ENCODE measurements around the gene TMCC3. TPM values are rescaled to one million over a fixed set of nuclear protein-coding genes. Genes with fewer than 3 reads are reported as not detected.

Gene TMCC3
- polyA plus RNA-seq, 1 donor from 2014 or later = 1.9 TPM

- Histone ChIP-seq H3K79me2 (replicated peaks; ENCODE audit: insufficient read depth, low read length) (no peaks in the 10 kb centered on the region), H3K4me2 (ENCODE audit: low read length) (no peak overlapping the region), H3K36me3 (ENCODE audit: insufficient read depth, low read length) (no peaks in the 10 kb centered on the region), H3K9me3 (ENCODE audit: low read length) (no peaks in the 10 kb centered on the region), H3K9ac (ENCODE audit: low read length) (no peak overlapping the region), H2AFZ (ENCODE audit: low read depth, low read length) (no peak overlapping the region), H3F3A (ENCODE audit: insufficient read depth, low read length, poor library complexity, severe bottlenecking) (no peaks in the 10 kb centered on the region), H4K20me1 (ENCODE audit: insufficient read depth) (no peaks in the 10 kb centered on the region), H3K9me2 (ENCODE audit: insufficient read depth, low read length) (no peaks in the 10 kb centered on the region), H3K4me3 (ENCODE audit: low read length) (no peak overlapping the region), H3K27me3 (ENCODE audit: insufficient read depth, low read depth, low read length) (no peaks in the 10 kb centered on the region), H3K27ac (ENCODE audit: low read length) (no peak overlapping the region)
- TF ChIP-seq CTCF (IDR thresholded peaks at IDR 0.05; ENCODE audit: poor library complexity, severe bottlenecking) = no peak
- no peak for TF ChIP-seq SMC3 (conservative IDR thresholded peaks at IDR 0.05; ENCODE audit: poor library complexity)
- no peak for TF ChIP-seq REST (IDR thresholded peaks at IDR 0.05; ENCODE audit: borderline replicate concordance)
- TF ChIP-seq MXI1 (conservative IDR thresholded peaks at IDR 0.05; ENCODE audit: poor library complexity, severe bottlenecking) = no peak
- TF ChIP-seq POLR2AphosphoS5 (IDR thresholded peaks at IDR 0.05) = no peak
- TF ChIP-seq TAF1 (IDR thresholded peaks at IDR 0.05; ENCODE audit: low read depth) = no peak
- TF ChIP-seq EZH2 (IDR thresholded peaks at IDR 0.05; ENCODE audit: borderline replicate concordance, insufficient read depth, low read length, poor library complexity, severe bottlenecking) = no peak
- TF ChIP-seq RAD21 (conservative IDR thresholded peaks at IDR 0.05) = no peak
- no peak for TF ChIP-seq EP300 (conservative IDR thresholded peaks at IDR 0.05; ENCODE audit: poor library complexity, severe bottlenecking)
These were observed 28.0 kb upstream of the TMCC3 start for GRCh38 chr12:94678379-94678778.

GRCh38 chr12:94677778-94678177 is 27.4 kb upstream of the TMCC3 start:
- no peak overlapping the region for H3K9ac ChIP-seq (ENCODE audit: low read length)
- H2AFZ ChIP-seq (ENCODE audit: low read depth, low read length) = no peak overlapping the region
- H3K79me2 ChIP-seq (replicated peaks; ENCODE audit: insufficient read depth, low read length) = no peaks in the 10 kb centered on the region
- H4K20me1 ChIP-seq (ENCODE audit: insufficient read depth) = no peaks in the 10 kb centered on the region
- H3K9me2 ChIP-seq (ENCODE audit: insufficient read depth, low read length) = no peaks in the 10 kb centered on the region
- no peaks in the 10 kb centered on the region for H3F3A ChIP-seq (ENCODE audit: insufficient read depth, low read length, poor library complexity, severe bottlenecking)
- no peak overlapping the region for H3K4me3 ChIP-seq (ENCODE audit: low read length)
- H3K4me2 ChIP-seq (ENCODE audit: low read length) = no peak overlapping the region
- H3K27me3 ChIP-seq (ENCODE audit: insufficient read depth, low read depth, low read length) = no peaks in the 10 kb centered on the region
- H3K27ac ChIP-seq (ENCODE audit: low read length) = no peak overlapping the region
- no peaks in the 10 kb centered on the region for H3K9me3 ChIP-seq (ENCODE audit: low read length)
- H3K36me3 ChIP-seq (ENCODE audit: insufficient read depth, low read length) = no peaks in the 10 kb centered on the region
- TF ChIP-seq SMC3 (conservative IDR thresholded peaks at IDR 0.05; ENCODE audit: poor library complexity) (no peak), CTCF (IDR thresholded peaks at IDR 0.05; ENCODE audit: poor library complexity, severe bottlenecking) (no peak), EP300 (conservative IDR thresholded peaks at IDR 0.05; ENCODE audit: poor library complexity, severe bottlenecking) (no peak)

Measured in neural cell (in vitro differentiated cells).